ENCODE data around the gene DENND2C. TPM values are rescaled to one million over a fixed set of nuclear protein-coding genes. Genes with fewer than 3 reads are reported as not detected.

Gene DENND2C
- total RNA-seq, 2 donors from 2014 or later: 2.3 to 3.0 TPM

DNA sequence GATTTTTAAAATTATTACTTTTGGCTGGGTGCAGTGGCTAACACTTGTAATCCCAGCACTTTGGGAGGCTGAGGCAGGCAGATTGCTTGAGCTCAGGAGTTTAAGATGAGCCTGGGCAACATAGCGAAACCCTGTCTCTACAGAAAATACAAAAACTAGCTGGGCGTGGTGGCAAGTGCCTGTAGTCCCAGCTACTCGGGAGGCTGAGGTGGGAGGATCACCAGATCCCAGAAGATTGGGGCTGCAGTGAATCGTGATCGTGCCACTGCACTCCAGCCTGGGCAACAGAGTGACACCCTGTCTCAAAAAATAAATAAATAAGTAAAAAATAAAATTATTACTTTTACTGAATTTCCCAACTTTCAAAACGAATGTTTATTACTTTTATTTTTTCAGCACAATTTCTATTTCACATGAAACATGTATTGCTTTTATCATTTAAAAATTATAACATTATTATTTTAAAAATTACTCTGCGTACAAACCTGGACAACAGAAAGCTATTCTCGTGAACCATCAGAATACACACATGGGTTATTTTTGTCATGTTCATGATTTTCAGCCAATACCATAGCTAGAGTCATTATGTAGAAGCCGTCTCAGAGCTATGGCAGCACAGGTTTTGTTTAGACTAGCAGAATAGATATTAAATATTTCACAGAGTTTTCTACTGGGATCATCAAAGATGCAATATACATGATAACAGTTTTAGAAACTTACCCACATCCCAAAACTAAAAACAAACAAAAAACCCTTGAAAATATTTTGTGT is 24.9 kb upstream of the DENND2C start:
- H3K9me3 ChIP-seq: no peaks in the 10 kb centered on the region
- H3K4me3 ChIP-seq: no peak overlapping the region
- no peak for ATAC-seq
- no peak for DNase-seq
- no peaks in the 10 kb centered on the region for H3K27me3 ChIP-seq
- no peaks in the 10 kb centered on the region for H3K4me1 ChIP-seq
- intact Hi-C loops (cut with DNase I): no loop called here
- H3K36me3 ChIP-seq (replicated peaks in 1 of 2; ENCODE audit: insufficient read depth in 1 of 2, low read depth in 2 of 2): no peaks in the 10 kb centered on the region
- 65 to 67% methylated on average over 9 of the region's 9 CpGs for WGBS, 2 donors
- no peak overlapping the region for H3K27ac ChIP-seq
- no peak for TF ChIP-seq POLR2A (IDR thresholded peaks at IDR 0.05)
- TF ChIP-seq, protein P1, sequence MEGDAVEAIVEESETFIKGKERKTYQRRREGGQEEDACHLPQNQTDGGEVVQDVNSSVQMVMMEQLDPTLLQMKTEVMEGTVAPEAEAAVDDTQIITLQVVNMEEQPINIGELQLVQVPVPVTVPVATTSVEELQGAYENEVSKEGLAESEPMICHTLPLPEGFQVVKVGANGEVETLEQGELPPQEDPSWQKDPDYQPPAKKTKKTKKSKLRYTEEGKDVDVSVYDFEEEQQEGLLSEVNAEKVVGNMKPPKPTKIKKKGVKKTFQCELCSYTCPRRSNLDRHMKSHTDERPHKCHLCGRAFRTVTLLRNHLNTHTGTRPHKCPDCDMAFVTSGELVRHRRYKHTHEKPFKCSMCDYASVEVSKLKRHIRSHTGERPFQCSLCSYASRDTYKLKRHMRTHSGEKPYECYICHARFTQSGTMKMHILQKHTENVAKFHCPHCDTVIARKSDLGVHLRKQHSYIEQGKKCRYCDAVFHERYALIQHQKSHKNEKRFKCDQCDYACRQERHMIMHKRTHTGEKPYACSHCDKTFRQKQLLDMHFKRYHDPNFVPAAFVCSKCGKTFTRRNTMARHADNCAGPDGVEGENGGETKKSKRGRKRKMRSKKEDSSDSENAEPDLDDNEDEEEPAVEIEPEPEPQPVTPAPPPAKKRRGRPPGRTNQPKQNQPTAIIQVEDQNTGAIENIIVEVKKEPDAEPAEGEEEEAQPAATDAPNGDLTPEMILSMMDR (IDR thresholded peaks at IDR 0.05): no peak

DNA sequence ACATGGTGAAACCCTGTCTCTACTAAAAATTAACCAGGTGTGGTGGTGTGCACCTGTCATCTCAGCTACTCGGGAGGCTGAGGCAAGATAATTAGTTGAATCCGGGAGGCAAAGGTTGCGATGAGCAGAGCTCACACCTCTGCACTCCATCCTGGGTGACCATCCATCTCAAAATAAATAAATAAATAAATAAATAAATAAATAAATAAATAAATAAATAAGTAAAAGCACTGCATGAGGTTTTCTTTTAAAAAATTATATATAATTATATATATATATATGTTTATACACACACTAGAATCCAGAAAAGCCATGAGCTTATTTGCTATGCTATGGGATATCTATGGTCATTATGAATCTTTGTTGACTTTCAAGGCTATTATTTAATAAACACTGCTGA is 23.1 kb upstream of the DENND2C start:
- intact Hi-C loops (cut with DNase I): no loop called here
- no peaks in the 10 kb centered on the region for H3K4me1 ChIP-seq
- H3K9me3 ChIP-seq: no peaks in the 10 kb centered on the region
- TF ChIP-seq, protein P1 (IDR thresholded peaks at IDR 0.05): no peak
- no peak for TF ChIP-seq POLR2A (IDR thresholded peaks at IDR 0.05)
- no peaks in the 10 kb centered on the region for H3K36me3 ChIP-seq (replicated peaks in 1 of 2; ENCODE audit: insufficient read depth in 1 of 2, low read depth in 2 of 2)
- H3K4me3 ChIP-seq: no peak overlapping the region
- ATAC-seq: no peak
- H3K27ac ChIP-seq: no peak overlapping the region
- H3K27me3 ChIP-seq: no peaks in the 10 kb centered on the region
- WGBS, 2 donors: 82 to 84% methylated on average over 3 of the region's 3 CpGs
- DNase-seq: no peak

DNA sequence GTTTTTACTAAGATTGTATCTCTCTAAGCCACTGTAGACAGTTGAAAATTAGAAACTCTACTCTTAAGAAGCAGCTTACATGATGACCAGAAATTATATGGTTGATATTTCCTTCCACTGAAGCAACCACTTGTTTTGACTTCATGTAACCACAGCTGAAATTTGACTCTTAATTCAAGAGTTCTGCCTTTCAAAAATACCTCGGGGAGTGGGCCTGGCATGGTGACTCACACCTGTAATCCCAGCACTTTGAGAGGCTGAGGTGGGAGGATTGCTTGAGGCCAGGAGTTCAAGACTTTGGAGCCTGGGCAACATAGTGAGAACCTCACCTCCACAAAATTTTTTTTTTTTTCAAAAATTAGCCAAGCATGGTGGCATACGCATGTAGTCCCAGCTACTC is 21.2 kb upstream of the DENND2C start:
- ATAC-seq: no peak
- H3K9me3 ChIP-seq: no peaks in the 10 kb centered on the region
- H3K36me3 ChIP-seq (replicated peaks in 1 of 2; ENCODE audit: insufficient read depth in 1 of 2, low read depth in 2 of 2): no peaks in the 10 kb centered on the region
- H3K4me3 ChIP-seq: no peak overlapping the region
- TF ChIP-seq, protein P1 (IDR thresholded peaks at IDR 0.05): no peak
- TF ChIP-seq POLR2A (IDR thresholded peaks at IDR 0.05): no peak
- intact Hi-C loops (cut with DNase I): no loop called here
- H3K27ac ChIP-seq: no peak overlapping the region
- no peaks in the 10 kb centered on the region for H3K4me1 ChIP-seq
- H3K27me3 ChIP-seq: no peaks in the 10 kb centered on the region
- DNase-seq: no peak
- 71 to 88% methylated on average over 2 of the region's 2 CpGs for WGBS, 2 donors

DNA sequence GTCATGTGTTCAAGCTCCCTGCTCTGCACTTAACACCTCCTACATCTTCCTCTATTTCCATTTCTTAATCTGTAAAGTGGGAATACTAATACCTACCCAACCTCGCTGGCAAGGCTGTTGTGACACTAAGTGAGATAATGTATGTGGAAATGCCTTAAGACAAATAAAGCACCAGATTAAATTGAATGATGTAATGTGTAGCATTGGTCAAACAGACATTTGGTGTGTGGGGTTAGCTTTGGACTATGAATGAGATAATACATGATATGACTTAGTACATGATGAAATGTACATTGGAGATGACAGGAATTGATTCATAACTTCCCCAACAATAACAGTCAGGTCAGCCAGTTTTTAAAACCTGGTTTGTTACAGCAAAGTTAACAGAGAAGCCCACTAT is 20.3 kb upstream of the DENND2C start:
- no peak overlapping the region for H3K27ac ChIP-seq
- H3K9me3 ChIP-seq: no peaks in the 10 kb centered on the region
- H3K36me3 ChIP-seq (replicated peaks in 1 of 2; ENCODE audit: insufficient read depth in 1 of 2, low read depth in 2 of 2): no peaks in the 10 kb centered on the region
- no peaks in the 10 kb centered on the region for H3K4me1 ChIP-seq
- intact Hi-C loops (cut with DNase I): no loop called here
- DNase-seq (no peak), ATAC-seq (no peak)
- 39 to 57% methylated on average over 1 of the region's 1 CpG for whole genome bisulfite sequencing, 2 donors
- TF ChIP-seq, protein P1 (IDR thresholded peaks at IDR 0.05): no peak
- TF ChIP-seq POLR2A (IDR thresholded peaks at IDR 0.05): no peak
- no peaks in the 10 kb centered on the region for H3K27me3 ChIP-seq
- no peak overlapping the region for H3K4me3 ChIP-seq

DNA sequence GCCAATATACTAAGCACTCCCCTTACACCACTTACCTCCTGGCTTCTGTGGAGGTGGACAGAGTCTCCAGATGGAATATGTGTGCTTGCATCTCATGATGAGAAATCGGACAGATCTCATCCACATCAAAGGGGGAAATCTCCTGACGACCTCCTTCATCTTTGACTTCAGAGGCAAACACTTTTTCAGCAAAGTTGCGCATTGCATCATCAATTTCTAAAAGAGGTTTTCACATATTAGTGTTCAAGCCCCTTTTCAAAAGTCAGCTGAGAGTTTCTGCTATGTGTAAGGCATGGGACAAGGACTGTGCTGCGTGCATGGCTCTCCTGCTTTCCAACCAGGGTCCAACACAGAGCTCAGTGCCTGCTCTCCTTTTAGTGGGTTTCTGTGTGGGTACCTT is 18.7 kb upstream of the DENND2C start:
- ATAC-seq (no peak), DNase-seq (no peak)
- TF ChIP-seq POLR2A (IDR thresholded peaks at IDR 0.05): no peak
- TF ChIP-seq, protein P1 (IDR thresholded peaks at IDR 0.05): no peak
- Histone ChIP-seq H3K27ac (no peak overlapping the region), H3K27me3 (no peaks in the 10 kb centered on the region), H3K4me1 (no peaks in the 10 kb centered on the region), H3K4me3 (no peak overlapping the region), H3K9me3 (no peaks in the 10 kb centered on the region), H3K36me3 (replicated peaks in 1 of 2; ENCODE audit: insufficient read depth in 1 of 2, low read depth in 2 of 2) (no peaks in the 10 kb centered on the region)
- intact Hi-C loops (cut with DNase I): no loop called here
- WGBS, 2 donors: 61 to 68% methylated on average over 4 of the region's 4 CpGs
